ENCODE results near the gene STX8.

The STX8 gene

DNA sequence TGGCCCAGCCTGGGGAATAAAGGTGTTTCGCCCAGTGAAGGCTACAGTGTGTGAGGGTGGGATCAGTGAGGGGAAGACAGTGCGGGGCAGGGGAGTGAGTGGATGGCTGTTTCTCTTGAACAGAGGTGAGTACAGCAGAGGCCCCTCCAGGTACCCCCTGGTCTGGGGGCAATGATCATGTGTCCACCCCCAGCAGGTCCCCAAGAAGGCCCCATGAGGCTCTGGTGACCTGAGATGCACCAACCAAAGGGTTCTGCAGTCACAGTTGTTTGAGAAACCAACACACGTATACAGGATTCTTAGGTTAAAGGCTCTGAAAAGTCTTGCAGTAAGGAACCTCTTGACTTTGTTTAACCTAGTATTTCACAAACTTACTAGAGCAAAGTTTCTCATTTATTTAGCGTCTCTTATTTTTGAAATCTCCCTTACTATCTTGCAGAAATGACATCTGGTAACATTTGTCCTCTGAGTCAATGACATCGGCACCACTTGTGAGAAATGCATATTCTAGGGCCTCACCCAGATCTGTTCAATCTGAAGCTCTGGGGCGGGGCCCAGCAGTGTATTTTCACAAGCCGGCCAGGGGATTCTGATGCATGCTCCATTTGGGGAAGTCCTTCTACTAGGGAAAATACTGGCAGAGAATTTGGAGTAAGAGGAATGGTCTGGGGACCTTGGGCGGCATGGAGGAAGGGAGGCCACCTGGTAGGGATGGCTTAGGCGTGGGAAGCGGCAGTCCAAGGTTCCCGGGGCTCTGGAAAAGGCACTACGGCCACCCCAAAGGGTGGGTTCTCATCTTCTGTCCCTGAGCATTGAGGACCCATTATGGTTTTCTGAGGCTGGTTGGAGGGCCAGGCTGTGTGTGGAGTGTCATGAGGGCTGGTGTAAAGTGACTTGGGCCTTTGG is 337.0 kb downstream of the STX8 start:
- Histone ChIP-seq H3K4me1 (ENCODE audit: control insufficient read depth in 2 of 2, insufficient read depth in 1 of 2, low read depth in 1 of 2, low read length in 2 of 2) (peaks cover 22 to 34% of the 10 kb centered on the region in 2 donors), H2AK5ac (ENCODE audit: low read depth, low read length) (peak overlapping the region; percentile 20), H2AFZ (ENCODE audit: low read length) (no peak overlapping the region), H3K4me3 (ENCODE audit: low read length in 2 of 2) (no peak overlapping the region), H3K79me1 (ENCODE audit: low read depth, low read length) (peaks cover 4% of the 10 kb centered on the region), H3K4me2 (ENCODE audit: insufficient read depth, low read length, poor library complexity, severe bottlenecking) (no peak overlapping the region), H3K27me3 (ENCODE audit: control insufficient read depth in 3 of 3, insufficient read depth in 3 of 3, low read depth in 1 of 3, low read length in 3 of 3) (peaks cover 0 to 27% (median 5%) of the 10 kb centered on the region in 3 experiments), H2BK120ac (ENCODE audit: low read depth, low read length) (no peak overlapping the region), H3K18ac (ENCODE audit: low read length) (peak overlapping the region; percentile 64), H3K4ac (ENCODE audit: low read length) (no peak overlapping the region), H3K27ac (replicated peaks; ENCODE audit: low read length) (no peak overlapping the region), H4K91ac (ENCODE audit: low read depth, low read length, poor library complexity) (no peak overlapping the region), H3K23ac (ENCODE audit: low read depth, low read length, poor library complexity) (no peak overlapping the region), H2BK5ac (ENCODE audit: low read length) (no peak overlapping the region), H3K36me3 (replicated peaks in 1 of 2; ENCODE audit: control insufficient read depth in 2 of 2, insufficient read depth in 2 of 2, low read length in 2 of 2) (no peaks in the 10 kb centered on the region), H2BK15ac (ENCODE audit: low read length) (no peak overlapping the region), H2BK12ac (ENCODE audit: low read length) (no peak overlapping the region), H3K14ac (ENCODE audit: low read length) (no peak overlapping the region), H3K9me3 (replicated peaks in 1 of 2; ENCODE audit: control insufficient read depth in 2 of 2, insufficient read depth in 1 of 2, low read depth in 1 of 2, low read length in 2 of 2) (peaks cover 1 to 3% of the 10 kb centered on the region in 2 donors), H4K8ac (ENCODE audit: low read depth, low read length) (no peak overlapping the region), H3K9ac (ENCODE audit: low read depth, low read length, poor library complexity) (no peak overlapping the region)
- WGBS, 2 donors (ENCODE audit: extremely low coverage in 2 of 2, insufficient read length in 2 of 2, insufficient replicate concordance in 1 of 2) = no CpG with 5 or more reads among the region's 12 CpGs
- no peak for DNase-seq (ENCODE audit: low spot score)

DNA sequence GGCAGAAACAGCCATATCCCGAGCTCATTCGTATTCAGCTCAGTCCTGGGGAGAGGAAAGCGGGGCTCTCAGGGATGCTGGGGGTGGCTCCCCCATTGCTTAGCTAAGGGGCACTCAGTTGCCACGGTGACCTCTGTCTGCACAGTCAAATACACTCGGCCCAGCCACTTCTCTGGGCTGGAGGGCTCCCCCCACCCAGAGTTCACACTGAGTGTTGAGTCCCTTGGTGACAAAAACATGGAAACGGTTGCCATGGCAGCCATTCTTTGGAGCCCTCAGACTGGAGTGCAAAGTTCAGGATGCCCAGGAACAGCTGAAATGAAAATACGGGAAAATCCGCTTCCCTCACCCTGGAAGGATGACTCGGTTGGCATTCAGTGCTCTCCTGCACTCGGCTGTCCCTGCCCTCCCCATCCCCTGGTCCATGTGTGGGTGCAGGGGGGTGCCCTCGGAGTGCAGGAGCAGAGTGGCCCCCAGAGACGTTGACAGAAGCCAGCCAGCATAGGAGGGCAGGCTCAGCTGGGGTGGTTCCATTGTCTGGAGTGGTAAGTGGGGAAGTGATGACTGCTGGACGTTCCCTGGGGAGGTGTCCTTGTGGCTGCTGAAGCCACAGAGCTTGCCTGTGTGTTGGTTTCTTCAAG is 337.8 kb downstream of the STX8 start:
- Histone ChIP-seq H2AFZ (ENCODE audit: low read length) (peak overlapping the region; percentile 50), H3K9ac (ENCODE audit: low read depth, low read length, poor library complexity) (no peak overlapping the region), H3K27me3 (ENCODE audit: control insufficient read depth in 3 of 3, insufficient read depth in 3 of 3, low read depth in 1 of 3, low read length in 3 of 3) (peaks cover 0 to 27% (median 5%) of the 10 kb centered on the region in 3 experiments), H3K14ac (ENCODE audit: low read length) (peak overlapping the region; percentile 38), H3K4ac (ENCODE audit: low read length) (no peak overlapping the region), H4K91ac (ENCODE audit: low read depth, low read length, poor library complexity) (no peak overlapping the region), H4K8ac (ENCODE audit: low read depth, low read length) (no peak overlapping the region), H3K4me1 (ENCODE audit: control insufficient read depth in 2 of 2, insufficient read depth in 1 of 2, low read depth in 1 of 2, low read length in 2 of 2) (peaks cover 21 to 34% of the 10 kb centered on the region in 2 donors), H3K36me3 (replicated peaks in 1 of 2; ENCODE audit: control insufficient read depth in 2 of 2, insufficient read depth in 2 of 2, low read length in 2 of 2) (no peaks in the 10 kb centered on the region), H2BK5ac (ENCODE audit: low read length) (no peak overlapping the region), H3K18ac (ENCODE audit: low read length) (peak overlapping the region; percentile 83), H2BK120ac (ENCODE audit: low read depth, low read length) (no peak overlapping the region), H3K9me3 (replicated peaks in 1 of 2; ENCODE audit: control insufficient read depth in 2 of 2, insufficient read depth in 1 of 2, low read depth in 1 of 2, low read length in 2 of 2) (peaks cover 1 to 3% of the 10 kb centered on the region in 2 donors), H2BK15ac (ENCODE audit: low read length) (no peak overlapping the region), H3K4me3 (ENCODE audit: low read length in 2 of 2) (no peak overlapping the region), H3K4me2 (ENCODE audit: insufficient read depth, low read length, poor library complexity, severe bottlenecking) (peak overlapping the region; percentile 35), H2AK5ac (ENCODE audit: low read depth, low read length) (no peak overlapping the region), H3K27ac (replicated peaks; ENCODE audit: low read length) (no peak overlapping the region), H3K23ac (ENCODE audit: low read depth, low read length, poor library complexity) (no peak overlapping the region), H3K79me1 (ENCODE audit: low read depth, low read length) (peaks cover 4% of the 10 kb centered on the region), H2BK12ac (ENCODE audit: low read length) (peak overlapping the region; percentile 58)
- no CpG with 5 or more reads among the region's 13 CpGs for WGBS, 2 donors (ENCODE audit: extremely low coverage in 2 of 2, insufficient read length in 2 of 2, insufficient replicate concordance in 1 of 2)
- peak; percentile 68 for DNase-seq (ENCODE audit: low spot score)

DNA sequence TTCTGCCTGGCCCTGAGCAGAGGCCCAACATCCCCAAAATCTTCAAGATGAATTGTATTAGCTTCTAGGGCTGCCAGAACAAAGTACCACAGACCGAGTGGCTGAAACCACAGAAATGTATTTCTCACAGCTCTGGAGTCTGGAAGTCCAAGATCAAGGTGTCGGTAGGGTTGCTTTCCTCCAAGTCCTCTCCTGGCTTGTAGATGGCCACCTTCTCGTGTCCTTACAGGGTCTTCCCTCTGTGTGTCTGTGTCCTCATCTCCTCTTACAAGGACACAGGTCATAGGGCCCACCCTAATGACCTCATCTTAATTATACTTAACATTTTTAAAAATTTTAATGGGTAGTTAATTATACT is 338.6 kb downstream of the STX8 start:
- no peak overlapping the region for H3K4me2 ChIP-seq (ENCODE audit: insufficient read depth, low read length, poor library complexity, severe bottlenecking)
- no peak overlapping the region for H3K18ac ChIP-seq (ENCODE audit: low read length)
- WGBS, 2 donors (ENCODE audit: extremely low coverage in 2 of 2, insufficient read length in 2 of 2, insufficient replicate concordance in 1 of 2) = no CpG with 5 or more reads among the region's 3 CpGs
- H3K36me3 ChIP-seq (replicated peaks in 1 of 2; ENCODE audit: control insufficient read depth in 2 of 2, insufficient read depth in 2 of 2, low read length in 2 of 2) = no peaks in the 10 kb centered on the region
- no peak overlapping the region for H2BK15ac ChIP-seq (ENCODE audit: low read length)
- no peak overlapping the region for H2AK5ac ChIP-seq (ENCODE audit: low read depth, low read length)
- no peak overlapping the region for H2BK5ac ChIP-seq (ENCODE audit: low read length)
- H2AFZ ChIP-seq (ENCODE audit: low read length) = no peak overlapping the region
- DNase-seq (ENCODE audit: low spot score) = no peak
- H4K8ac ChIP-seq (ENCODE audit: low read depth, low read length) = no peak overlapping the region
- H3K14ac ChIP-seq (ENCODE audit: low read length) = no peak overlapping the region
- H3K4me3 ChIP-seq (ENCODE audit: low read length in 2 of 2) = no peak overlapping the region
- no peak overlapping the region for H3K23ac ChIP-seq (ENCODE audit: low read depth, low read length, poor library complexity)
- H3K27me3 ChIP-seq (ENCODE audit: control insufficient read depth in 3 of 3, insufficient read depth in 3 of 3, low read depth in 1 of 3, low read length in 3 of 3) = peaks cover 0 to 25% (median 5%) of the 10 kb centered on the region in 3 experiments
- H3K4ac ChIP-seq (ENCODE audit: low read length) = no peak overlapping the region
- H4K91ac ChIP-seq (ENCODE audit: low read depth, low read length, poor library complexity) = no peak overlapping the region
- peaks cover 4% of the 10 kb centered on the region for H3K79me1 ChIP-seq (ENCODE audit: low read depth, low read length)
- H2BK12ac ChIP-seq (ENCODE audit: low read length) = no peak overlapping the region
- H3K27ac ChIP-seq (replicated peaks; ENCODE audit: low read length) = no peak overlapping the region
- H3K9me3 ChIP-seq (replicated peaks in 1 of 2; ENCODE audit: control insufficient read depth in 2 of 2, insufficient read depth in 1 of 2, low read depth in 1 of 2, low read length in 2 of 2) = peaks cover 1 to 3% of the 10 kb centered on the region in 2 donors
- H3K9ac ChIP-seq (ENCODE audit: low read depth, low read length, poor library complexity) = no peak overlapping the region
- no peak overlapping the region for H2BK120ac ChIP-seq (ENCODE audit: low read depth, low read length)
- peaks cover 21 to 34% of the 10 kb centered on the region in 2 donors for H3K4me1 ChIP-seq (ENCODE audit: control insufficient read depth in 2 of 2, insufficient read depth in 1 of 2, low read depth in 1 of 2, low read length in 2 of 2)
